ENCODE results near the gene CRISP2.
"Not testable (repeated sequence)": the region's sequence is repeated elsewhere in the genome, so short reads cannot be mapped to it uniquely, and the experiment has no call there.

The CRISP2 gene

GRCh38 chr6:49713346-49713745 is at the start of gene CRISP2:
CRISP2 (minus strand) TSS chr6:49713543; CDS start chr6:49709196, 4,347 bp downstream.
- DNase-seq, result no peak

- no peak for DNase-seq
These were observed 30.9 kb upstream of the CRISP2 start, which contains the start of gene CRISP3 for GRCh38 chr6:49744259-49744658. CRISP3 (minus strand) TSS chr6:49744388; CDS start chr6:49744367, 21 bp downstream.

- no peak for DNase-seq
These were observed 30.1 kb upstream of the CRISP2 start for GRCh38 chr6:49743429-49743828.

- DNase-seq, result no peak
These were observed 26.1 kb upstream of the CRISP2 start for GRCh38 chr6:49739423-49739822.

GRCh38 chr6:49736017-49736508 is 22.7 kb upstream of the CRISP2 start:
- DNase-seq, result no peak

- no peak for DNase-seq
These were observed 20.3 kb upstream of the CRISP2 start for GRCh38 chr6:49733680-49734079.

GRCh38 chr6:49732781-49733180 is 19.4 kb upstream of the CRISP2 start:
- no peak for DNase-seq

- DNase-seq, result no peak
These were observed 16.9 kb upstream of the CRISP2 start for GRCh38 chr6:49730251-49730650.

GRCh38 chr6:49723917-49724316 is 10.6 kb upstream of the CRISP2 start:
- DNase-seq, result not testable (repeated sequence)

GRCh38 chr6:49721297-49721696 is 8.0 kb upstream of the CRISP2 start:
- DNase-seq, result no peak

- DNase-seq, result no peak
These were observed 7.0 kb upstream of the CRISP2 start for GRCh38 chr6:49720372-49720771.

GRCh38 chr6:49698478-49698877 is 14.9 kb downstream of the CRISP2 start:
- DNase-seq, result no peak

- DNase-seq, result no peak
These were observed 19.8 kb downstream of the CRISP2 start for GRCh38 chr6:49693512-49693911.

GRCh38 chr6:49692534-49692933 is 20.8 kb downstream of the CRISP2 start:
- DNase-seq, result no peak

- DNase-seq, result no peak
These were observed 36.6 kb downstream of the CRISP2 start for GRCh38 chr6:49676671-49677281.

- DNase-seq, result no peak
These were observed 37.5 kb downstream of the CRISP2 start for GRCh38 chr6:49675816-49676215.

GRCh38 chr6:49668083-49668511 is 45.2 kb downstream of the CRISP2 start:
- DNase-seq, result no peak

- DNase-seq, result no peak
These were observed 46.2 kb downstream of the CRISP2 start for GRCh38 chr6:49666930-49667757.

- DNase-seq, result no peak
These were observed 46.9 kb downstream of the CRISP2 start for GRCh38 chr6:49666480-49666879.

- no peak for DNase-seq
These were observed 48.5 kb downstream of the CRISP2 start for GRCh38 chr6:49664817-49665216.

- DNase-seq, result not testable (repeated sequence)
These were observed 49.3 kb downstream of the CRISP2 start for GRCh38 chr6:49664054-49664453.

- no peak for DNase-seq
These were observed 50.5 kb downstream of the CRISP2 start for GRCh38 chr6:49662892-49663261.

GRCh38 chr6:49662231-49662891 is 51.0 kb downstream of the CRISP2 start:
- DNase-seq, result no peak

- no peak for DNase-seq
These were observed 59.4 kb downstream of the CRISP2 start for GRCh38 chr6:49653942-49654341.
